Measurements from ENCODE around the gene PSTPIP1.

DNA sequence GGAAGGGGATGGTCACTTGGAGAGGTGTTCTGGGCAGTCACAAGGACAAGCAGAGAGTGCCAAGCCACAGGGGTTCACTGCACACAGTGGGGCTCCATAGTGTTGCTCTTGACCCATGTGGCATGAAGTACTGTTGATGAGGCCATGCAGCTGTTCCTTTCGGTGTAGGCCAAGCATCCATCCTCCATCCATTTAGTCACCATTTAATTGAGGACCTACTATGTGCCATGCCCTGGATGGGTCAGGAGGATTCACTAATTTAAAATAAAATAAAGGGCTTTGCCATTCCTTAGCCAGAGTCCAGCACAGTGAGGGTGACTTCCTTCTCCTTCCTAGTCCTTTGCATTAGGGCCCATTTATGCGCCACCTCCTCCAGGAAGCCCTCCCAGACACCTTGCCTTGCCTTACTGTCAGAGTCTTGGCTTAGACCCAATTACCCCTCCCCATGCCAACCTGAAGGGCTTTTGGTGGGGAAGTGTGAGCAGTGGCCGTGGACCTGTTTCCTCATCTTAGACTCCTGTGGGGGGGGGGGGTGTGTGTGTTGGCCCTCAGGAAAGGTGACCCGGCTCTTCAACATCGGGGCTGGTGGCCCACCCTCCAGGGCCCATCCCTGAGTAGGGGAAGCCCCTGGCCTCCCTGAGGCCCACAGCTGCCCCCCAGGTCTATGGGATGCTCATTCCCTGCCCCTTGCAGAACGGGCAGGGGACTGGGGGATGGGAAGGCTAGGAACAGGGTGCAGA lies 25.6 kb downstream of the PSTPIP1 start:
- TF ChIP-seq ARNTL (CRISPR knock-in tag; IDR thresholded peaks at IDR 0.05; ENCODE audit: borderline replicate concordance, low read depth) = no peak
- no peak for TF ChIP-seq ZFP3 (CRISPR knock-in tag; IDR thresholded peaks at IDR 0.05)
- TF ChIP-seq, protein P1, sequence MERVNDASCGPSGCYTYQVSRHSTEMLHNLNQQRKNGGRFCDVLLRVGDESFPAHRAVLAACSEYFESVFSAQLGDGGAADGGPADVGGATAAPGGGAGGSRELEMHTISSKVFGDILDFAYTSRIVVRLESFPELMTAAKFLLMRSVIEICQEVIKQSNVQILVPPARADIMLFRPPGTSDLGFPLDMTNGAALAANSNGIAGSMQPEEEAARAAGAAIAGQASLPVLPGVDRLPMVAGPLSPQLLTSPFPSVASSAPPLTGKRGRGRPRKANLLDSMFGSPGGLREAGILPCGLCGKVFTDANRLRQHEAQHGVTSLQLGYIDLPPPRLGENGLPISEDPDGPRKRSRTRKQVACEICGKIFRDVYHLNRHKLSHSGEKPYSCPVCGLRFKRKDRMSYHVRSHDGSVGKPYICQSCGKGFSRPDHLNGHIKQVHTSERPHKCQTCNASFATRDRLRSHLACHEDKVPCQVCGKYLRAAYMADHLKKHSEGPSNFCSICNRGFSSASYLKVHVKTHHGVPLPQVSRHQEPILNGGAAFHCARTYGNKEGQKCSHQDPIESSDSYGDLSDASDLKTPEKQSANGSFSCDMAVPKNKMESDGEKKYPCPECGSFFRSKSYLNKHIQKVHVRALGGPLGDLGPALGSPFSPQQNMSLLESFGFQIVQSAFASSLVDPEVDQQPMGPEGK (CRISPR knock-in tag; IDR thresholded peaks at IDR 0.05; ENCODE audit: borderline replicate concordance) = no peak
- no peak for TF ChIP-seq TCF4 (CRISPR knock-in tag; IDR thresholded peaks at IDR 0.05; ENCODE audit: borderline replicate concordance)
- TF ChIP-seq ISL1 (CRISPR knock-in tag; IDR thresholded peaks at IDR 0.05) = no peak
- TF ChIP-seq, protein P2, sequence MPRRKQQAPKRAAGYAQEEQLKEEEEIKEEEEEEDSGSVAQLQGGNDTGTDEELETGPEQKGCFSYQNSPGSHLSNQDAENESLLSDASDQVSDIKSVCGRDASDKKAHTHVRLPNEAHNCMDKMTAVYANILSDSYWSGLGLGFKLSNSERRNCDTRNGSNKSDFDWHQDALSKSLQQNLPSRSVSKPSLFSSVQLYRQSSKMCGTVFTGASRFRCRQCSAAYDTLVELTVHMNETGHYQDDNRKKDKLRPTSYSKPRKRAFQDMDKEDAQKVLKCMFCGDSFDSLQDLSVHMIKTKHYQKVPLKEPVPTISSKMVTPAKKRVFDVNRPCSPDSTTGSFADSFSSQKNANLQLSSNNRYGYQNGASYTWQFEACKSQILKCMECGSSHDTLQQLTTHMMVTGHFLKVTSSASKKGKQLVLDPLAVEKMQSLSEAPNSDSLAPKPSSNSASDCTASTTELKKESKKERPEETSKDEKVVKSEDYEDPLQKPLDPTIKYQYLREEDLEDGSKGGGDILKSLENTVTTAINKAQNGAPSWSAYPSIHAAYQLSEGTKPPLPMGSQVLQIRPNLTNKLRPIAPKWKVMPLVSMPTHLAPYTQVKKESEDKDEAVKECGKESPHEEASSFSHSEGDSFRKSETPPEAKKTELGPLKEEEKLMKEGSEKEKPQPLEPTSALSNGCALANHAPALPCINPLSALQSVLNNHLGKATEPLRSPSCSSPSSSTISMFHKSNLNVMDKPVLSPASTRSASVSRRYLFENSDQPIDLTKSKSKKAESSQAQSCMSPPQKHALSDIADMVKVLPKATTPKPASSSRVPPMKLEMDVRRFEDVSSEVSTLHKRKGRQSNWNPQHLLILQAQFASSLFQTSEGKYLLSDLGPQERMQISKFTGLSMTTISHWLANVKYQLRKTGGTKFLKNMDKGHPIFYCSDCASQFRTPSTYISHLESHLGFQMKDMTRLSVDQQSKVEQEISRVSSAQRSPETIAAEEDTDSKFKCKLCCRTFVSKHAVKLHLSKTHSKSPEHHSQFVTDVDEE (CRISPR knock-in tag; IDR thresholded peaks at IDR 0.05) = no peak
- TF ChIP-seq, protein P3, sequence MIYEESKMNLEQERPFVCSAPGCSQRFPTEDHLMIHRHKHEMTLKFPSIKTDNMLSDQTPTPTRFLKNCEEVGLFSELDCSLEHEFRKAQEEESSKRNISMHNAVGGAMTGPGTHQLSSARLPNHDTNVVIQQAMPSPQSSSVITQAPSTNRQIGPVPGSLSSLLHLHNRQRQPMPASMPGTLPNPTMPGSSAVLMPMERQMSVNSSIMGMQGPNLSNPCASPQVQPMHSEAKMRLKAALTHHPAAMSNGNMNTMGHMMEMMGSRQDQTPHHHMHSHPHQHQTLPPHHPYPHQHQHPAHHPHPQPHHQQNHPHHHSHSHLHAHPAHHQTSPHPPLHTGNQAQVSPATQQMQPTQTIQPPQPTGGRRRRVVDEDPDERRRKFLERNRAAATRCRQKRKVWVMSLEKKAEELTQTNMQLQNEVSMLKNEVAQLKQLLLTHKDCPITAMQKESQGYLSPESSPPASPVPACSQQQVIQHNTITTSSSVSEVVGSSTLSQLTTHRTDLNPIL (CRISPR knock-in tag; IDR thresholded peaks at IDR 0.05; ENCODE audit: low read depth) = no peak
- TF ChIP-seq, protein P4, sequence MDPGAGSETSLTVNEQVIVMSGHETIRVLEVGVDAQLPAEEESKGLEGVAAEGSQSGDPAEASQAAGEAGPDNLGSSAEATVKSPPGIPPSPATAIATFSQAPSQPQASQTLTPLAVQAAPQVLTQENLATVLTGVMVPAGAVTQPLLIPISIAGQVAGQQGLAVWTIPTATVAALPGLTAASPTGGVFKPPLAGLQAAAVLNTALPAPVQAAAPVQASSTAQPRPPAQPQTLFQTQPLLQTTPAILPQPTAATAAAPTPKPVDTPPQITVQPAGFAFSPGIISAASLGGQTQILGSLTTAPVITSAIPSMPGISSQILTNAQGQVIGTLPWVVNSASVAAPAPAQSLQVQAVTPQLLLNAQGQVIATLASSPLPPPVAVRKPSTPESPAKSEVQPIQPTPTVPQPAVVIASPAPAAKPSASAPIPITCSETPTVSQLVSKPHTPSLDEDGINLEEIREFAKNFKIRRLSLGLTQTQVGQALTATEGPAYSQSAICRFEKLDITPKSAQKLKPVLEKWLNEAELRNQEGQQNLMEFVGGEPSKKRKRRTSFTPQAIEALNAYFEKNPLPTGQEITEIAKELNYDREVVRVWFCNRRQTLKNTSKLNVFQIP (CRISPR knock-in tag; IDR thresholded peaks at IDR 0.05; ENCODE audit: borderline replicate concordance, low read depth) = no peak

Measured in SK-N-SH treated with all-trans-retinoic acid at 6 μM for 48 hours (cell line).